Amygdala (tissue), 56 donors: ENCODE data around the gene CSNK1A1L.

Experiments
- DNase-seq, 56 donors: peaks; one replicate each; lab custom pipeline; 2025; lab: John Stamatoyannopoulos, UW

CSNK1A1L gene

DNA sequence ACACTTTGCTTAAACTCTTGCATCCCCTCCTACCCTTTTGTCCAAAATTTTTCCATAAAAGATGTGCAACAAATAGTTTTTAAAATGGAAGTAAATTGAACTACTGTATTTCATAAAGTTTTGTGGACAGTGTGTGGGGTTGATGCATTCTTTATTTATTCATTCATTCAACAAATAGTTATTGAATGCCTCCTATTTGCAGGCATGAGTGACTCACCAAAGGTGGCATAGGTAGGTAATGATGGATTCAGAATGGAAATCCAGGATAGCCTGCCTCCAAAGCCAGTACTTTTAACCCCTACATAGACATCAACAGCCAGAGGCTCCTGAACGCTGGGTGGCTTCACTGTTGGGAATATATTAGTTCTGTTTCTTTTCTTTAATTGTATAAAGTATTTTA is 2.4 kb upstream of the CSNK1A1L start:
- no peak for DNase-seq

DNA sequence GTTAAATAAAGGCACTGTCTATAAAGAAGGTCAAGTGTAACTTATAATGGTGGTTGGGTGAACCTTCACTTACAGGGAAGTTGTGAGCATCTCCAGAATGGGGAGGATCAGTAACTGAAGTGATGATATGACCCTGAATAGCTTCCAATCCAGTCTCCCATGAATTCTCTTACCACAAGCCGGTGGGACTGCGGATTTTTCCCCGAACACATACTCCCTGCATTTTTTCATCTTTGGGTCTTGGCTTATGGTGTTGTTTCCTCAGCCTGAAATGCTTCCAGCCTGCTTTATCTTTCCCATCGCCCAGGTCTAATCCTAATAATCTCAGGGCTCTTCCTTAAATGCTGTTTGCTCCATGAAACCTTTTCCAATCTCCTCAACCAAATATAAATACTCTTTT is 2.0 kb upstream of the CSNK1A1L start:
- no peak for DNase-seq

DNA sequence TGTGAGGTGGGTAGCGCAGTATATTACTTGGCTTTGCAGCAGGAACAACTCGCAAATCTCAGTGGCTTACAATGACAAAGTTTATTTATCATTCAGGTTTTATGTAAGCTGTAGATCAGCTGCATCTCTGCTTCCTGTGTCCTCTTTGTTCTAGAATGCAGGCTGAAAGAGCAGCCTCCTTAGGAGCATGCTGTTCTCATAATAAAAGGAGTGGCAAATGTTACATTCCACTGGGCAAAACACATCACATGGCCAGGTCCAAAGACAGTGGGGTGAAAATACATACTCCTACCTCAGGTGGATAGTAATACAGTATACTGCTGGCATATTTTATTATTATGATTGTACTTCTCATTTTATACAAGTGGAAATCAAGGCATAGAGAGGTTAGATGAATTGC is 1.2 kb upstream of the CSNK1A1L start:
- DNase-seq = no peak

DNA sequence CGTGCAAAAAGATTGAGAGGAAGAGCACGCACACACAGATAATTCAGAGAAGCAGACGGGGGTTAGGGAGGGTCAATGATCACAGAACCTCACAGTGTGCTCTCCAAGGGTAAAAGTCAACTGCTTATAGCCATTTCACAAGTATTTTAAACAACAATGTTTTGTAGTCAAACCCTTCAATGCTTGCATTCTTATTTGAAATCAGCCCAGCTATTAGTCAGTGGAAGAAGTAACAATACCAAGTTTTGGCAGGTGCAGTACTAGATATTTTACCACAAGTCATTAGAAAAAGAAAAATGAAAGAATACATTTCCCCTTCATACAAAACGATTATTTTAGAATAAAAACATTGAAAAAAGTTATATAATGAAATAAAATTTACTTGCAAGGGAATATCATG is 2.6 kb downstream of the CSNK1A1L start:
- DNase-seq = no peak

DNA sequence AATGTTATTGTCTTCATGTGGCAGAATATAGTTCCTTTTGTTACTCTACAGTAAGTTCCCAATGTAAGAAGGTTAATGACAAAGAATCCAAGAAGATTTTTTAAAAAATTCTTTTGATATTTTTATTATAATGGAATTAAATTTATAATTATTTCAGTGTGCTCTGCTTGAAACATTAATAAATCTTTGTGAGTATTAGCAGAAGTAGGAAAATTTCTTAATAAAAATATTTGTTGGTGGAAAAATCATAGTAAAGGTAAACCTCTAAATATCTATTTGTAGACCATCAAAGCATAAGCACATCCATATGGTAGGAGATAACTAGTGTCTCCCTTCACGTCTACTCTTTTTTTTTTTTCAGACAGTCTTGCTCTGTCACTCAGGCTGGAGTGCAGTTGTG is 4.3 kb downstream of the CSNK1A1L start:
- DNase-seq = no peak

DNA sequence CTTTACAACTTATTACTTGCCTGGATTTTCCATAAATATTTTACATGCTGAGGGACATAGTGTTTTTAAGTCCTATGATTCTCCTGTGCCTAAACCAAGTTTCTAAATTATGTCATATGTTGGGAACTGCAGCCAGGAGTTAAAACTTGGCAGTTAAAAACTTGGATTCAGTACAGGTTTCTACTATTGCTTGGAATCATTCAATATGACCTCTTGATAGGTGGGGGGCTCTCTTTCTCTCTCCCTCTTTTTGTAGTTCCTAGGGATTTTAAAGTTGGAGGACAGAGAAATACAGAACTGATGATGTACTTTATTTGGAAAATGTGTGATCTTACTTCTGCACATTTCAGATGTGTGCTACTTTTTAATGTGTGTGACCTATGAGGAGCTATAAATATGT is 4.7 kb downstream of the CSNK1A1L start:
- DNase-seq = no peak

DNA sequence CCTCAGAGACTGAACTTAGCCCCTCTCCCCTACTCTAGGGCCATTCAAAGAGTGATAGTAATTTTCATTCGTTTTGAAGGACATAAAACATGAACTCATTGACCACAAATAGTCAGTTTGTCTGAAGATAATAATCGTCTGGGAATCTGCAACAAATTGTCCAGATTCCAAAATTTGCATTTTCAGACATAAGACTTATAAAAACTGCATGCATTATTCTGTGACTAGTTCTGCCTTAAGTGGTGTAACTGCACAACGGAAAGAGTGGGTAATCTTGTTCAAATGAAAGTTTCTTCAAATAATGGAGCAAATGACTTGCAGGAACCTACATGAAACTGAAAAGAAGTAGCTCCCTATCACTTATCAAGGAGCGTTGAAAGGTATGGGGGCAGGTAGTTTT is 8.4 kb downstream of the CSNK1A1L start:
- DNase-seq = no peak

DNA sequence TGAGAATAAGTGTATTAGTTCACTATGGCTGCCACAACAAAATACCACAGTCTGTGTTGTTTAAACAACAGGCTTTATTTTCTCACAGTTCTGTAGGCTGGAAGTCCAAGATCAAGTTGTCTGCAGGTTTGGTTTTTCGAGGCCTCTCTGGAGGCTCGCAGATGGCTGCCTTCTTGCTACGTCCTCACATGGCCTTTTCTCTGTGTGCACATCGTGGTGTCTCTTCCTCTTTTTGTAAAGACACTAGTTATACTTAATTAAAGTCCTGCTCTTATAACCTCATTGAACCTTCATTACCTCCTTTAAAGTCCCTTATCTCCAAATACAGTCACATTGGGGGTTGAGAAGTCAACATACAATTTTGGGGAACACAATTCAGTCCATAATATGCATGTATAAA is 10.6 kb downstream of the CSNK1A1L start:
- no peak for DNase-seq

DNA sequence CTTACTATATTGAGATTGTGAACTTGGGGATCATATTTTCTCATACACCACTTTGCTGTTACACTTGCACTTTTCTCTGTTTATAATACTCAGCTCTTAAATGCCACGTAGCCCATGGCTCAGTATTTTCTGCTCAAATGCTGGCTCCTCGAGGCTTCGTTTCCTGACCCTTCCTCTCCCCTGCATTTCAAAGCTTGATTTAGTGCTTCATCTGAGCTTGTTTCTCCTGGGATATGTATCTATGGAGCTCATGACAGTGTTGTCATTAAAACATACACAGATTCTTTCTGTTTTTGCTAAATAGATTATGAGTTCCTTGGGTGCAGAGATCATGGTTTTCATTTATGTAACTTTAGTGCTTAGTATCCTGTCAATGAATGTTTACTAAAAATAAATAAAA is 11.4 kb downstream of the CSNK1A1L start:
- DNase-seq = no peak

DNA sequence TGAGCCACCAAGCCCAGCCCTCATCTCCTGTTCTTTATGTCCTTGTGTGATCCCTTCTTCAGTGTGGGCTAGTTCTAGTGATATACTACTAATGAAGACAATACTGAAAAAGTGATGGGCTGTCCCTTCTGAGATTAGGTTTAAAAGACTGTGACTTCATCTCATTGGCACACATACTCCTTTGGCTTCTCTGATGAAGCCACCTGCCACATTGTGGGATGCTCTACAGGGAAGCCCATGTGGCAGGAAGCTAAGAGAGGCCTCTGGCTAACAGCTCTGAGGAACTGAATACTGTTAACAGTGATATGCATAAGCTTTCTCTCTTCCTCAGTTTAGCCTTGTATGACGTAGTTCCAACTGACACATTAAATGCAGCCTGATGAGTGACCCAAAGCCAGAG is 13.6 kb downstream of the CSNK1A1L start:
- DNase-seq = no peak

DNA sequence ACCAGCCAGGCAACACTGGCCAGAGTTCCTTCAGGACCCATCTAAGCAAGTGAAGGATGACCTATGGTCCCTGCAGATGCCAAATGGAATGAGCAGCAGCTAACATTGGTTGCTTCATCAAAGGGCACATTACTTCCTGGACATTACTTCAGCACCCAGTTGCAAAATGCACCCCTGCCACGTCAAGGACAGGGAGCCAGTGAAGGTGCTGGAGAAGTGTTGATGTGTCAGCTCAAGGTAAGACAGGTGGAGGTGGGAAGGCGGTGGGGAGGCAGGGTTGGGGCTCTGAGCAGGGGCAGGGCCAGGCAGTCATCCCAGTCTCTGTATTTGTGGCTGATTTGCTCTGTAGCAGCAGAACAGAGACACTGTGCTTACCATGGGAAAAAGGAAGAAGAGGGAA is 14.6 kb downstream of the CSNK1A1L start:
- no peak for DNase-seq

DNA sequence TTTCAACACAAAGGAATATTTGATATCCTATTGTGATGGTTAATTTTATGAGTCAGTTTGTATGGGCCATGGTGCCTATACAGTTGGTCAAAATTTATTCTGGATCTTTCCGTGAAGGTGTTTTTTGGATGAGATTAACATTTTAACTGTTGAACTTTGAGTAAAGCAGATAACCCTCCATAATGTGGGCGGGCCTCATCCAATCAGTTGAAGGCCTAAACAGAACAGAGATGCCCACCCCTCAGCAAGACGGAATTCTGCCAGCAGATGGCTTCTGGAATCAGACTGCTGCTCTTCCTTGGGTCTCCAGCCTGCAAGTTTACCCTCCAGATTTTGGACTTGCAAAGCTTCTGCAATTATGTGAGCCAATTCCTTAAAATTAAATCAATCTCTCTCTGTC is 16.0 kb downstream of the CSNK1A1L start:
- DNase-seq = no peak

DNA sequence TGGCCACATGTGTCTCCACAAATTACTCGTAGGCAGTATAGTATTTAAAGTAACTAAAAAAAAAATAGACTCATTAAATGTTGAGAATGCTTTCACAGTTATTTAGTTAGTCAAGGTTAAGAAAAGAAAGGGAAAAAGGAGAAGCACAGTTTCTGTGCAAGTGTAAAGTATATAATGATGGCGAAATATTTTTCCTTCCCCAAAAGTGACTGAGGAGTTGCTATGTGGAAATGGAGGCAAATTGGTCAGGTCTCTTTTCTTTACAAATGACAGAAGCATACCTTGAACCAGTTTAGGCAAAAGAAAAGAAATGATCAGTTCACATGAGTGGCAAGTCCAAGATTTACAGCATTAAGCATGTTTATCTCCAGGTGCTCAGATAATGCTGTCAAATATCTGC is 18.0 kb downstream of the CSNK1A1L start:
- DNase-seq = no peak

DNA sequence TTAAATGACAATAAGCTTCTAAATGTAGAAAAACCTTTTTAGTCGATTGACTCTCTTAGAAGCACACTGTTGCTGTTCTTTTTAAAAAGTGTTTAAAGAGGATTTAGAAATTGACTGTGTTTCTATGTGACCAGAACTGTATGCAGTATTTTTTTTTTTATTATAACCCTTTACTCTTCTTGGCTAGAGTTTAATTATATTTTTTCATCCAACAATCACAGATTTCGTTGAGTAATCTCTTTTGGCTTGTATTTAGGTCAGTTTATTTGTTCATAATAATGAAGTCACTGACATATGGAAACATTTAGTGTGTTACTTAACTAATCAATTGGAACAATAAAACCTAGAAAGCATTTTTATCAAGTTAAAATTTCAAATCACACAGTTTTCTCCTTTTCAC is 19.9 kb downstream of the CSNK1A1L start:
- DNase-seq = no peak

DNA sequence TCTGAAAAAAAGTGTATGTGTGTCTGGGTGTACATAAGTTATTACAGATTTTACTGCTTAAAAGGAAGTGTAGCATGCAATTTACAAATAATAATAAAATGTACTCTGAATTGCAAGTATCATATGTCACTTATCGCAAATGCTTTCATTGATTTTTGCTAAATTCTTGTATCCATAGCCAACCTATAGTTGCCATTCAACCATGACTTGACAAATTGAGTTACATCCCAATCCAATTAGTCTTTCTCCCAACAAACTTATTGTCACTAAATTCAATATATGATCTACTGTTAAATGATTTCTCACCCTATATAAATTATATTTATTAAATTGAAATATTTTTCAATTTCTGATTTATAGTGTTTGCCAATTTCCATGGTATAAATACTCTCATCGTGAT is 28.6 kb downstream of the CSNK1A1L start:
- no peak for DNase-seq

DNA sequence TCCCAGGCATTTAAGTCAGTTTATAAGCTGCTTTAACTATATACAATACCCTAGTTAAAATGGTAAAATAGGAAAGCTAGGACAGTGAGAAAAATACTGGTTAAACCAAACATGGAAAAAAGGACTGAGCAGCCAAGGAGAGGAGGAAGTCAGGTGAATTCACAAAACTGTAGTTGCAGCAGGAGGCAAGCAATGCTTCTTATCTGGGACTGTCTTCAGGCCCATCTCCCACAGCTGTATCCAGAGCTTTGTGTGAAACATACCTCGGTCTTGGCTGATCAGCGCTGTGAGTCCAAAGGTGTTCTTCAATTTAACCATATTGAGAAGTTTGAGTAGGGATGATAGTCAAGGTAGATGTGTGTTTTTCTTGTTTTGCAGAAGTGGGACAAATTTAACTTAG is 30.3 kb downstream of the CSNK1A1L start:
- DNase-seq = no peak

DNA sequence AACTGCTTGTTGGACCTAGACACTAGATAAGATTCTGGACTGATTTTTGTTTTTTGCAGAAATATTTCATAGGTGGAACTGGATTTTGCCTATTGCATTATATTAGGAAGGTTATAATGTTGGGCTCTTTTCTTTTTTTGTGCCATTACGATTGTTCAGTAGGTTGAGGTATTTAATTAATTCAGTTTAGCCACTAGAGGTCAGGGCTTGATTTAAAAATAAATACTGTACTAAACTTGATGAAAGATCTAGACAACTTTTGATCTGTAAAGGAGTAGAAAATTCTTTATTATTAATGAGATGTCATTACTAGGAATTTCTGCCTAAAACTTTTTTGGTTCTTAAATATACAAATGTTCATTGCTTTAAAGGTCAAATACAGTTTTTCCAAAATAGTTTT is 30.8 kb downstream of the CSNK1A1L start:
- no peak for DNase-seq

DNA sequence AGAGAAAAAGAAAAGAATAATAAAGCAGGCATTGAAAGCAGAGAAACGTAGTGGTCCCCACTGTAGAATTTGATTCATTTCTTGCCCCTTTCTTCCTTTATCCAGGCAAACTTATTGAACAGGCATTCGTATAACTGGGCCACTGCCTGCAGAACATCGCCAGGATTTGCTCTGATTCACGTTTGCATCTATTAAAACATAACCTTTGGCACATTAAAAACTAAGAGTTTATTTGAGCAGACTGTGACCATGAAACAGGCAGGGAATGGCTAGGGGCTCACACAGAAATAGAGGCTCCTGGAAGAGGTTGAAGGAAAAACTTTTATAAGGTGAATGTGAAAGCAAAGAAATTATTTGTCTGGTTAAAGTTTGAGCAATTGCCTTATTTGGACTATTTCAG is 33.4 kb downstream of the CSNK1A1L start:
- DNase-seq = no peak

DNA sequence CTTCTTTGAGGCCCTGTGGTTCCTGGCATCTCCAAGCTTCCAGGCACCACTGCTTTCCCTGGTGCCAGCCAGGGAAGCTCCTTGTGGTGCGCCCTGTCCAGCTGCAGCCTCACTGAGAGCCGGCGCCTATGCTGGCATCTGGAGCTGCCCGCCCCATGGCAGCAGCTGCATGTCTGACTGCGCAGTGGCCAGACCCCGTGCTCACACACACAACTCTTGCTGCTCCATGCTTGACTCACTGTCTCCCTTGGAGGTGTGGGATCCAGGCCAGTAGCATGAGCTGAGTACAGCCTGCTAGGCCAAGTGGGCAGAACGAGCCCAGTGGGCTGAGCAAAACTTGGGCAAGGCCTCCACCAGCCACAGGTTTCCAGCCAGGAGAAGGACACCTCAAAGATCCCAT is 34.5 kb downstream of the CSNK1A1L start:
- DNase-seq = peak in 2 of 56 donors; percentile 1 to 9

DNA sequence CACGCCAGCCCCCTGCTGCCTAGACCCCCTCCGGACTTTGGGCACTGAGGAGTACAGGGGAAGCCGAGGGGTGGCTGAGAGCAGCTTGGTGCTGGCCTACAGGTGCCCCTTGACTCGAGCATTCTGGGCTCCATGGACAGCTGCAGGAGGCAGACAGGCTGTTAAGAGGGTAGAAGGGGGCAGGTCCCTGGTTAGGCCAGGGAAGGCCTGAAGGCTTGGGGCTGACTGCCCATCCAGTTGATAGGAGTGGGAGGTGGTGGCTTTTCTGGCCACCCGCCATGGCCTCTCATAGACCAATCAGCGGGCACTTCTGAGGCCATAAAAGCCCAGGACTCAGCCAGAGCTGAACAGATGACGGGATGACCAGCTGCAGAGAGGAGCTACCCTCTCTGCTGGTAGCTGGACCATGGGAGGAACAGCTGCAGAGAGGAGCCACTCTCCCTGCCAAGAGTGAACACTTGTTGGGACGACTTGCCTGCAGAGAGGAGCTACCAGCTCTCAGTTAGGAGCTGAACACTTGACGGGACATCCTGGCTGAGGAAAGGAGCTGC is 35.2 kb downstream of the CSNK1A1L start:
- DNase-seq = no peak

DNA sequence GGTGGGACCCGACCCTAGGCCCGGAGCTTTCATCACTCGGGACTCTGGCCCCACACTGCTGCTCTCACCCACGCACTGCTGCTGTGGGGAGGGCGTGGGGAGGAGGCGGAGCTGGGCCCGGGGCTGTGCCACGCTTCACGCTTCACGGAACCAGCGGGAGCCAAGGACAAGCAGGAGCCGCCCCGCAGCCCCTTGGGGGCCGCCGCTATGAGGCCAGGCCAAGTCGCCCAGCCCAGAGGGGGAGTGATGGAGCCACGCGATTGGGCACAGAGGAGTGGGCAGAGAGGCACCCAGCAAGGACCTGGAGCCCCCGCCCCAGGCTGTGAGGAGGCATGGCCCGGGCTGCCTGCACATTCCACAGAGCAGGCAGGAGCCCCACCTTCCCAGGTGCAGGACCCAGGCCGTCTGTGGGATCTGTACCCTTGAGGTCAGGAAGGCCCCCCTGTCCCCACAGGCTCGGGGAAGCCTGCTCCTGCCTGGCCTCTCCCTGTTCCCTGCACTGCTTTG is 35.8 kb downstream of the CSNK1A1L start:
- peak in 1 of 56 donors; percentile 26 for DNase-seq

DNA sequence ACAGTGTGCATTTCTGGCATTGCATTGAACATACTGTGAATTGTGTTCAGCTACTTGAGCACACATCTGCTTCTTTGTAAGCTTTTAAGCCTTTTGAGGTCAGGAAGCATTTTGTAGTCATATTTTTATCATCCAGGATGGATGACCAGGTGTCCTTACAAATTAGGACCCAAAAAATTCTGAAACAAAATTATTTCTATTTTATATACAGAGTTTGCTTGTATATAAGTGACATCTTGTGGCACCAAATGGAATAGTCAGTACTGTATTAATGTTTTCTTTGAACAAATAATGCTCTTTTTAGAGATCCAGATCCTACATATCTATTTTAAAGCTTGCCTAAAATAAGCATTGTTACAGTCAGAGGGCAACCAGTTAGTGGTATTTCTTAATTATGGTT is 36.5 kb downstream of the CSNK1A1L start:
- no peak for DNase-seq

DNA sequence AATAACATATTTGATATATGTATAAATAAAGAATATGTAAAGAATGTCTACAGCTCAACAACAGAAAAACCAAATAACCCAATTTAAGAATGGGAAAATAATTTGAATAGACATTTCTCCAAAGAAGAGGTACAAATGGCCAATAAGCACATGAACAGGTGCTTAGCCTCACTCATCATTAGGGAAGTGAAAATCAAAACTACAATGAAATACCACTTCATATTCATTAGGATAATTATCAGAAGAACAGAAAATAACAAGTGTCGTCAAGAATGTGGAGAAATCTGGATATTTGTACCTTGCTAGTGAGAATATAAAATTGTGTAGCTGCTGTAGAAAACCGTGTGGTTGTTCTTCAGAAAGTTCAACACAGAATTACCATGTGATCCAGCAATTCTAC is 37.6 kb downstream of the CSNK1A1L start:
- DNase-seq = no peak
